Activated T-cell treated with anti-CD3 and anti-CD28 coated beads for 4 hours (primary cell): ENCODE measurements around the gene PLA2G4B.

ENCODE experiments used
- DNase-seq: peaks from one replicate; pipeline ENCODE4 v3.0.0-alpha.2; 2020

PLA2G4B gene

DNA sequence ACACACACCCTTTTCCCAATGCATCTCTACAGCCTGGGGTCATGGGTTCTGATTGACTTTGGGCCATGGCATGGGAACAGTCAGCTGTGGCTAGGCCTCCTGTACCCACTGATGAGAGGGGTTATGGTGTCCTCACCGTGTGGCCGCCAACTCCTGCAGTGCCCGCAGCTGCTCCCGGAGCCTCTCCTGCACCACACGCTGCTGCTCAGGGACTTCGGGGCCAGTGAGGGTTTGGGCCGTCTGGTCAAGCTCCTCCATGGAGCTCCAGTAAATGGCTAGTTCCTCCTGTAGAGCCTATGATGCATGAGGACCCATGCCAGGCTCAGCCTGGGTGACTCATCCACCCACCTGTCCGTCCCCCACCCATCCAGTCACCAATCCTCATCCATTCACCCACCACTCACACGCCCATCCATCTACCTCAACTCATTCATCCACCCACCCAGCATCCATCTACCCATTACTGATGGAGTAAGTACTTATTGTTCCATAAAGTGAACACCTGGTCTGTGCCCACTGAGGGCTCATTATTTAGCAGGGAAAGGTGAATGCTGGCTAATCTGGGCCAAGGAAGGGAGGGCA is 33.6 kb downstream of the PLA2G4B start:
- DNase-seq, result no peak

DNA sequence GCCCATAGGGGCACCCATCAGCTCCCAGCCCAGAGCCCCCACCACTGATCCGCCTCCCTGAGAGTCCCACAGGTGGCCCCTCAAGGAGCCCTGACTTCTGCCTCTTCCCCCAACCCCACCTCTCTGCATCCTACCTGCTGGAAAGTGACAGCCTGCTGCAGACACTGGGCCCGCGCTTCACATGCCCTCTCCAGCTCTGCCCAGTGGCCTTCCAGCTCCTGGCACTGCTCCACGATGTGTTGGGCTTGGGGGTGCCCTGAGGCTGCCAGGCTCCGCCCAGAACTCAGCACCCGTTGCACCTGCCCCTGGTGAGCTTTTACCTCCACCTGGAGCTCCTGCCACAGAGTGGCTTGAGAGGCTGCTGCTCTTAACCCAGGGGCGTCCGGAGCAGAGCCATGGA is 35.1 kb downstream of the PLA2G4B start:
- DNase-seq, result no peak

DNA sequence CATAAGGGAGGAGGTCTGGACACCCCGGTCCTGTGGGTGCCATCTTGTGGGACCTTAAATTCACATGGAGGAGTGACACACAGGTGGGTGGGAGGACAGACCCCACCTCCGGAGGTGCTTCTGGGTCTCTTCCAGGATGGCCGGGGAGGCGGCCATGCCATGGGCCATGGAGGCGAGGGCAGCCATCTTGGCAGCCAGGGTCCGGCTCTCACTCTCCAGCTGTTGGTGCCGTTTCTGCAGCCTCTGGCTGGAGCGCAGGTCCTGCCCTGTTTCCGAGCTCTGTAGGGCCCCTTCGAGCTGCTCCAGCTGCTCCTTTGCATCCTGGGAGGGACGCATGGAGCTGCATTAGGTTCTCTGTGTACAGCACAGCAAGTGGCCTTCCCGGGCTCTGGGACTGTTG is 36.1 kb downstream of the PLA2G4B start:
- DNase-seq, result no peak

DNA sequence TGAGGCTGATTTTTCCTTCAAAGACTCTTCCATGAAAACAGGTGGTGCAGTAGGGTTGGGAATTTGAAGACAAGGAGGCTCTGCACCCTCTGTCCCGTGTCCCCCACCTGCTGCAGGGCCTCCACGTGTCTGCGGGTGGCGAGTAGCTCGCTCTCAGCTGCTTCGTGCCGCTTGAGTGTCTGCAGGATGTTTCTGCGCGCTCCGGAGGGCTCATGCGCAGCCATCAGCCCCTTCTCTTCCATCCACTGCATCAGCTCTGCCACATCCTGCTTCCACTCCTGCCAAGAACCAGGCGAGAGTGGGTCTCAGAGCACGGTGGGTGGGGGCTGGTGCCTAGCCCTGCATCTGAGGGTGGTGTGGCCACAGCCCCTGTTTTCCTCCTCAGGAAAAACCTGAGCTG is 37.4 kb downstream of the PLA2G4B start:
- no peak for DNase-seq

DNA sequence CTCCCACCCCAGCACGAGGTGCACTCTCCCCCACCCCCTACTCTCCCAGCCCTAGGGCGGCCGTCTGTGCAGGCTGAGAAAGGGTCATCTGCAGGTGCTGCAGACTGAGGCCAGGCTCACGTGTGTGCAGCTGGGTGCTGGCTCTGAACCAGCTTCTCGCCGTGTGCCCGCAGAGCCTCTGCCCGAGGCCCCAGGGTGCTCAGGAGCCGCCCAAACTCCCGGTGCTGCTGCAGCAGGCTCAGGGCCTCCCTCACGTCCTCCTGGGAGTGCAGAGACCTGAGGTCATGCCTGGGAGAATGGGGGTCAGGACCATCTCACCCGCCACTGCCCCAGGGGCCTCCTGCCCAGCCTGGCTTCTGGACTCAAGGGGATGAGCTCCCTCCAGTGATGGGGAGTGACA is 38.0 kb downstream of the PLA2G4B start:
- DNase-seq, result no peak

DNA sequence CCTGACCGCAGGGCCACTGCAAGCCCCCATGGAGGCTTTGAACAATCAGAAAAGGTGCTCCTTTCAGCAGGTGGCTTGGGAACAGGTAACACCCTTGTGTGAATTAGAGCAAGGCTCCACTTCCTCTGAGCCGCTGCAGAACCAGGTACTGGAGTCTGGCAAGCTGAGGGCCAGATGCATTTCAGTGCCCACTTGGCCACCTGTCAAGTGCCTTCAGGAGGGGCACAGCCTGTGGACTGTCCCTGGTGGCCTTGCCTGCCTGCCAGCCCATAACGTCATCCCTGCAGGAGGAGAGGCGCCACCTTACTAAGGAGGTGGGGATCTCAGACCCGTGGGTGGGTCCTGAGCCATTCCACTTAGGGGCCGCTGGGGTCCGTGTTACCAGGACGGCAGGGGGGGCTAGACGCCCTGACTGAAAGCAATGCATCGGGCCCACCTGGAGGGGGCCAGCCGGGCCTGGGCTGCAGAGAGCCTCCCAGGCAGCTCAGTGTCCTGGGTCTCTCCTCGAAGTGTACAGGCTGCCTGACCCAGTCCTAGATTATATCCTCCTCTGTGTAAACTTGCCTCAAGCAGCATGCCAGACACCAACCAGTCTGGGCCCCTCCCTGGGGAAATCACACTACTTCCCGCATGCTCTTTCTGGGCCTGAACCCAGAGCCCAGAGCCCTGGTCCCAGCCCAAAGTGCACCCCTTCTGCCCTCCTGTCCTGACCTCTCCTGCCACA is 39.1 kb downstream of the PLA2G4B start:
- DNase-seq, result no peak

DNA sequence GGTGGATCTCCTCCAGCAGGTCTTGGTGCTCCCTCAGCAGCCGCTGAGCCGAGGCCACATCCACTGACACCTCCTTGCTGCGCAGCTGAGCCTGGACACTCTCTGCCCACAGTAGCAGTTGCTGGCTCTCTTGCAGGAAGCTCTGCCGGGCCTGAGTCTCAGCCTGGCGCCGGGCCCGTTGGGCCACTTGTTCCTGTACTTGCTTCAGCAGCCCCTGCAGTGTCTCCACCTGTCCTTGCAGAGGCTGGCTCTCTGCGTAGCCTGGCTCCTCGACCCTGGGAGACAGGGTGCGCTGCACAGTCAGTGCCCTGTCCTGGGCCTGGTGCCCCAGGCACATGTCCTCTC is 39.7 kb downstream of the PLA2G4B start:
- DNase-seq, result no peak

DNA sequence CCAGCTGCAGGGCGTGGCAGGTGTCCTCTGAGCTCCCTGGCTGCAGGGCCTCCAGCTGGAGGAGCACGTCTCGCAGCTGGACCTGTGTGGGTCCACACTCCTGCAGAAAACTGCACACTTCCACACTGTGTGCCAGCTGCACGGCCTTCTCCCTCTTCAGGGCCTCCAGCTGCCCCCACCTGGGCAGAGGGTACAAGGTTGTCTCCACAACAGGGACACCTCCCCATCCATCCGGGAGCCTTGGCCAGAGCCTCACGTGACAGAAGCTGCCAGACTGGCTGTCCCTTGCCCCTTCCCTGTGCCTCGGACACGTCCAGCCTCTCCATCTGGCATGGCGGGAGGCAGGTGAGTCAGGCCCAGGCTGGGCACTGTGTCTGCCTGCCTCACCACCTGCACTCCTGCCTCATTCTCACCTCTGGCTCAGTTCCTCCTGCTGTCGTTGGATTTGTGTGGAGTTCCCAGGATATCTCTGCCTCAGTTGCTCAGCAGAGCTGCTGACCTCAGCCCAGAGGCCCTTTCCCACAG is 40.7 kb downstream of the PLA2G4B start:
- DNase-seq, result no peak

DNA sequence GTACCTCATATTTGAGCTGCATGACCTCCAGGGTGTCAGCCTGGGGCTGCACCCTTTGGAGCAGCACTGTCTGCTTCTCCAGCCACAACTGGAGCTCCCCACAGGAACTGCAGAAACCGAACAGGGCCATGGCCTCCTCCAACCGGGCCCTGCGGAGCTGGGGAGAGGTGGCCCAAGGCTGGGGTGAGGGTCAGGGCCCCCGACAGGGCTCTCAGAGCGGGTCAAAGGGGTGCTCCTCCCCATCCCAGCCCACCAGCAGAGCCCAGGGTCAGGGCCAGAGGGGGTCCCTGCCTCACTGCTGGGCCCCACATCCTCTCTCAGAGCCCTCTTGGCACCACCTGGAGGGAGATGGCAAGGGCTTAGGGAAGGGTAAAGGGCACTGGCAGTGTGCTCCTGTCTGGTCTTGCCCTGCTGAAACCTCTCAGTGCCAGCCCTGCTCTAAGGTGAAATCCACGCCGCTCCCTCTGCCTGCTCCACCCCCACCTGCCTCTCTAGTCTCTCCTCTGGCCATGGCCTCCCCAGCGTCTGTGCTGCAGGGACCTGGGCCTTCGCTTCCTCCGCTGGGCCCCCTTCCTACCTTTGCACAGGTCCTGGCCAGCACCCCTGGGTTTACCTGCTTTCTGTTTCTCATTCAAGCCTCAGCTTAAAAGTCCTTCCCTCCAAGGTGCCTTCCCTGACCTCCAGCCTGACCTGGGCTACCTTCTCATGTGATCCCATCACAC is 41.7 kb downstream of the PLA2G4B start:
- no peak for DNase-seq

DNA sequence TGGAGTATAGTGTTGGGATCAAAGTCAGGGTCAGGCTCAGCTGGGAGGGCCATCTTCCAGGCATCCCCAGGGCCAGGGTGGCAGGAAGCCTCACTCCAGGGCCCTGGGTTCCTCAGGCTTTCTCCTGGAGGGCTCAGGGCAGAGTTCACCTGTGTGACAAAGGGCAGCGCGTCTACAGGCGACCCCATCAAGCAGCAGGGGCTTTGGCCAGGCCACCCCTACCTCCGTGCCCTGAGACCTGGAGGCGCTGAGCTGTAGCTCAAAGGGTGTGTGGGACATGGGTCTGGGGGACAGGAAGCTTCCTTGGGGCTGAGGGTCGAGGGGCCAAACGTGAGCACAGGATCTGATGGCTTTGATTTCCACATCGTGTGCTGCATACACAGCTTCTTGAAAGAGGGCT is 42.4 kb downstream of the PLA2G4B start:
- no peak for DNase-seq

DNA sequence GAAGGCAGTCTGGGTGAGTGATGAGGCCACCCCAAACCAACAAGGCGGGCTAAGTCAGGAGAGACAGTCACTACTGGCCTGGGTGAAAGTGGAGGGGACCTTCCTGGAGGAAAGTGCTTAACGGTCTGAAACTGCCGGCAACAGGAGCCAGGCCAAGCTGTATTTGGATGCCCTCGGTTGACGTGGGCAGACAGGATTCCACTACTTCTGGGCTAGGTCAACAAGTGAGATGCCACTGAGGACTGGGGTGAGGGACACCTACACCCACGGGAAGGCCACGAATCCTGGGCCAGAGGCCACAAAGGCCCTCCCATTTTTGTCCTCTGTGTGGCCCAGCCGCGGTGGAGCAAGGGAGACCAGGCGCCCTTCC is 42.9 kb downstream of the PLA2G4B start:
- DNase-seq, result no peak

DNA sequence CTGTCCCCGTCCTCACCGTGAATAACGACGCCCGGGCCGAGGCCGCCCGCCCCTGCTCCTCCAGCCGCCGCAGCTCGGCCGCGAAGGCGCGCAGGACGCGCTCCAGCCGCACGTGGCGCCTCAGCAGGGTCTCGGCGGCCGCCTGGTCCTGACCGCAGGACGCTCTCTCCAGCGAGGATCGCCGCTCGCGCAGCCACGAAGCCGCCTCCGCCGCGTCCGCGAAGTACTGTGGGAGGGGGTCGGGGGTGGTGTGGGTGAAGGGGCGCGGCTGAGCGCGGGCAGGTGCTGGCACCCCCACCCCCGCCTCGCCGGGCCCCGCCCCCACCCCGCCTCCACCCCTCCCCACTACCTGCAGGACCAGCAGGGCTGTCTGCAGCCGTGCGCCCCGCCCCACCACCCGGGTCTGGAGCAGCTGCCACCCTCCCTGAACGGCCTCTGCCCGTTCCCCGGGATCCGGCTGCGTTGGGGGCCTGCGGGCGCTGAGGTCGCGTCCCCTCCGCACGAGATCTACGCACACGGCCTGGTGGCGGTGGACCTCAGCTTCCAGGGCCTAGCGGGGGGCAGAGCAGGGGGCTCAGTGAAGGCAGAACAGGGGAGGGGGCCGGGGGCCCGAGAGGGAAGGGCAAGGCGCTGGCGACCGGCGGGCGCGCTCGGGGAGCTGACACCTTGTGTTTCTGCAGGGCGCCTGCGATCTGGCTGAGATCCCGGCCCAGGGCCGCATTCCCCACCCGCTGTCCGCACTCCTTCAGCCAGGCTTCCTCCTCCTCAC is 43.5 kb downstream of the PLA2G4B start:
- DNase-seq, result no peak

DNA sequence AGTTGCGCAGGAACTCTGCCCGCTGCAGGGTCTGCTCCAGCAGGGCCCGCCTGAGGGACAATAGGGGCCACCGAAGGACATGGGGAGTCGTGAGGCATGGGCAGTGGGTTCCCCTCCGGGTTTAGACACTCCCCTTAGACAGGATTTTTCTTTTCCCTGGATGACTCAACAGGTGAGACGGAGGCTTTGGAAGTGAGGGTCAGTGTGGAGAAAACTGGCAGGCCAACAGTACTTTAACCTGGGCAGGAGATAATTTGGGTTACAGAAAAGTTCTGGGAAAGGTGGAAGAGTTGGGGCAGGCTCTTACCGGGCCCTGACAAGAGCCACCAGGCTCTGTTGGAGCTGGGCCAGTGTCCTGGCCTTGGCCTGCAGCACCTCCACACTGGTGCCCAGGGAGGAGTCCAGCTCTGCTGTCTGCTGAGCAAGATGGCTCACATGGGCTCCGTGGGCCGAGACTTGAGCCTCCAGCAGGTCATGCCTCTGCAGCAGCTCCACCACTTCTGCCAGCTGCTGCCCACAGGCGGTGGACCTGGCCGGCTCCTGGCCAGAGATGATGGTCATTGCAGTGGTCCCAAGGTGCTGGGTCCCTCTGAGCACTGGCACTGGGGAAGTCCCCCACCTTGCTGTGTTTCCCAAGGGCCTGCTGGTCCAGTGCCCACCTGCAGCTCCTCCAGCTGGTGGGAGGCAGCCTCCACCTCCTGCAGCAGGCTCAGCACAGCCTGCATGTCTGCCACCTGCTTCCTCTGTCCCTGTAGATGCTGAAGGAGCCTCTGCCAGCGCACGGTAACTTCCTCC is 44.2 kb downstream of the PLA2G4B start:
- no peak for DNase-seq

DNA sequence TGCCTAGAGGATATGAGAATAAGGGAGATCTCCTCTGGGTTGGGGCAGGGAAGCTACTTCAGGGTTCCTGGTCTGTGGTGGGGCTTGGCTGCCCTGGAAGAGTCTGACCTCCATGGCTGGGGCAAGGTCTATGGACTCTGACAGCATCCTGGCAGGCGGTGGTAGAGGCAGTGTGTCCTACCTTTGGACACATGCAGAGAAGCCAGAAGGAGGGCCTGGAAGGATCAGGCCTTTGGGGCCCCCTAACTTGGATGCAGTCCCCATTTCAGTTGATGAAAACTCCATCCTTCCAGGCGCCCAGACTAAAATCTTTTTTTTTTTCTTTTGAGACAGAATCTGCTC is 44.8 kb downstream of the PLA2G4B start:
- DNase-seq, result no peak

DNA sequence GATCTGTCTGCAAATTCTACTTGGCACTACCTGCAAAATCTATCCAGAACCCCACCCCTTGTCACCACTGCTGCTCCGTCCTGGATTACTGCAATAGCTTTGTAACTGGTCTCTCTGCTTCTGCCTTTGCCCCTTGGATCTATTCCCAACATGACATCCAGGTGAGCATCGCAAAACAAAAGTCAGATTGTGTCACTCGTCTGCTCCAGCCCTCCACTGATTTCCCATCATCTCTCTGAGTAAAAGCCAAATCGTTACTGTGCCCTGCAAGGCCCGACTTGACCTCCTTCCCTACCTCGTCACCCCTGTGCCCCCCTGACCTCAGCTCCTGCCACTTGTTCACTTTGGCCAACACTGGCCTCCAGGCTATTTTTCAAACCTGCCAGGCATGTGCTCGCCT is 45.8 kb downstream of the PLA2G4B start:
- no peak for DNase-seq

DNA sequence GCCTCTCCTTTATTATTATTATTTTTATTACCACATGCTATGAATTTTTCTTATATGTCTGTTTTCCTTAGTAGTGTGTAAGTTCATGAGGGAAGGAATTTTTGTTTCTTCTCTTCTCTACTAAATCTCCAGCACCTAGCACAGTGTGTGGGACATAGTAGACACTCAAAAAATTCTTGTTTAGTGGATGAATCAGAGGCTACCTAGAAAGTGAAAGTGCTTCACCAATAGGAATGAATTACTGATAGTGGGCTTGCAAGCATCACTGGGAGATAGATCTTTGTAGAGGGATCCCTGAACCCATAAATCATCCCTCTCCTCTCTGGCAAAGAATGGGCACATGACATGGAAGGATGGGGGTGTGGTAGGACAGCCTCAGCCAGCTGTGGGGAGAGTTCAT is 46.7 kb downstream of the PLA2G4B start:
- no peak for DNase-seq

DNA sequence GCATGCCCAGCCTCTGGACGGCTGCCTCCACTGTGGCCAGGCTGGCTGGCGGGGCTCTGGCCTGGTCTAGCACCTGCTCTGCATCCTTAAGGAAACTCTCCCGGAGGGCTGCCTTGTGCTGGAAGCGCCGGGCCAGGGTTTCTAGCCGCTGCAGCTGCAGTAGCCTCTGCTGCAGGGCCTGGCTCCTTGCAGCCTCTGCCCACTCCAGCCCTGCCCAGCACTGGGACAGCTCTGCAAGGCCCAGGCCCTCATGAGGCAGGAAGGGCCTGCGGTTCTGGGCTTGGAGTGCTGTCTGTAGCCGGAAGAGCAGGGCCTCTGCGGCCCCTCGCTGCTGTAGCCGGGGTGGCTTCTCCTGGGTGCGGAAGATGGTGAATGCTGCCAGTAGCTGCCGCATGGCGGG is 47.2 kb downstream of the PLA2G4B start:
- DNase-seq, result no peak

DNA sequence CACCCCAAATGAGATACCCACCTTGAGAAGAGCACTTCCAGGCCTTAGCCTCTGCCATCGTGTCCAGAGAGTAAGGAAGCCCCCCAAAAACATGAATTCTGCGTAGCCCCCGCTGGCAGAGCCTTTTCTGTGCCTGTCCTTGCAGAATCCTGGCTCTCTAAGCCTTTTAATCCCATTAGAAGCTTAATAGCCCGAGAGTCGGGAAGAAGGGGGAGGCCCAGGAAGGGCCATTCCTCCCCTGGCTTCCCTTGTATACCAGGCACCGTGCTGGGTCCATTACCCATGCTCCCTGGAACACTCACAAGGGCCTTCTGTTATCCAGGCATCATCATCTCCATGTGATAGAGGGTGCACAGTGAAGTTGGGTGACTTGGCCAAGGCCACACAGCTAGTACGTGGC is 48.1 kb downstream of the PLA2G4B start:
- no peak for DNase-seq

DNA sequence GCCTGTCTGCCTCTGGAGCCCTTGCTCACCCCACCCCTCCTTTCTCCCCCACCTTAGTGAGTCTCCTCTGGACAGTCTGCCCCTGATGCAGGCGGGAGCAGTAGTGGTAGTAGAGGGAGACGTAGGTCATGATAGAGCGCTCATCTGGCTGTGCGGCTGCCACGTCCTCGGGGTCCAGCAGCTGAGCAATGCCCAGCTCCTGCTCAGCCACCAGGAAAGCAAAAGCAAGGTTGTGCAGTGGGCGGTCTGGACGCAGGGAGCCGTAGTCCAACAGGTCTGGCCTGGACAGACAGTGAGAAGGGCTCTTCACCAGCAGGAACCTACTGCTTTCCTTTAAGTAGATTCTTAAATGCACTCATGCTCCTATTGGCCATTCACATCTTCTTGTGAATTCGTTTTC is 48.5 kb downstream of the PLA2G4B start:
- DNase-seq, result no peak

DNA sequence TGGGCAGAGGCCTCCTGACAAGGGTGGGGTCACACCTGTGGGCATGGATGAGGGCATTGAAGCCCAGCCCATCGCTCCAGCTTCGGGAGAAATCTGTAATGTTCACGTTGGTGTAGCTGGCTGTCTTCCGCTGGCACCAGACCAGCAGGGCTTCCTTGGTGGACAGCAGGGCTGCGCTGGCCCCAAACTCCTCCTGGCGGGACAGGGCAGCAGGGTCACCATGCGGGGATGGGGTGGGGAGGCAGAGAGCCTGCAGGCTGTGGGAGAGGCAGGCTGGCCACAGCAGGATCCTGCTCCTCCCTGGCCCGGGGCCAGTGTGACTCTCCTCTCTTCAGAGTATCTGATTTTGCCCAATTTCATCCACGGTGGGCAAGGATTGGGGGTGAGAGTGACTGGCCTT is 49.2 kb downstream of the PLA2G4B start:
- no peak for DNase-seq

DNA sequence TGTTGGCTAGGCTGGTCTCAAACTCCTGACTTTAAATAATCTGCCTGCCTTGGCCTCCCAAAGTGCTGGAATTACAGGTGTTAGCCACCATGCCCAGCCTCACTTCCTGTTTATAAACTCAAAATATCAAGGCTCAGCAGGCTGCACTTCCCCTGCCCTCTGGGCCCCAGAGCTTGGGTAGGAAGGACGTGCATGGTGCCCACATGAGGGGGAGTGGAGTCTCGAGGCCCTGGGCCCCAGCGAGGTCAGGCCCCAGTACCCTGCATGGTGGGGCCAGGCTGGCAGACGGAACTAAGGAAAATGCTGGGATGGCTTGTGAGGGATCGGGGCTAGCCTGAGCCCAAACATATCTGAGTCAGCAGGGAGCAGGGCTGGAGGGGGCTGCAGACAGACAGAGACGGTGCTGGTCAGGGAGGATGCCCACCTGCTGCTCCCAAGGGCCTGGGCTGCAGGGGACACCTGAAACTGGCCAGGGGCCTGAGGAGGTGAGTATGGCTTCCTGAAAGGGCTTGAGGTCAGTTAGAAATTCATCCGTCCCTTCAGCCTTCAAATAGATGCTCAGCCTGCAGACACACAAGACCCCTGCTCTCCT is 50.1 kb downstream of the PLA2G4B start:
- no peak for DNase-seq

DNA sequence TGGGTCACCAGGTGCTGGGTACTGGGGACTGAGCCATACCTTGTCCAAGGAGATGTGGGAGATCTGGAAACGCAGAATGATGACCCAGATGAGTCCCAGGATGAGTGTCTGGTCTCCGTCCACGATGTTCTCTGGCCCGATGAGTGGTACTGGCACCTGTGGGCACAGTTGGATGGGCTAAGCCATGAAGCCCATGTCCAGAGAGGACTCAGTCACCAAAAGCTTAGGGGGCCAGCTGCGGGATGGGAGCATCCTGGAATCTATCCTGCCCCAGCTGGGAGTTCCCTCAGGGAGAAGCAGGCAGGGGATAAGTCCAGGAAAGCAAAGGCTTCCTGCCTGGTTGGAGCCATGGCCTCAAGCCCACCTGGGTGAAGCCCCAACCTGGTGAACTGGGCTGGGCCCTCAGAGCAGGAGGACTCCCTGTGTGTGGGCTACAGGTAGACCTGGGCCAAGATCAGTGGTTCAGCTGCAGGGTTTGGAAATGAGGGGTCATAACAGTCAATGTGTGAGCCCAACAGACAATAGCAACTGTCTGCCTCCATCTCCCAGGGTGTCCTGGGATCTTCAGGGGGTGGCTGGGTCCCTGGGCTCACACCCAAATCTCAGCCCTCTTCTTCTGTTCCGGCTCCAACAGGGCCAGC is 51.5 kb downstream of the PLA2G4B start:
- DNase-seq, result no peak
